Fibroblast of the aortic adventitia (primary cell): ENCODE data around the gene DEXI. TPM values are rescaled to one million over a fixed set of nuclear protein-coding genes. Genes with fewer than 3 reads are reported as not detected.

Experiments
- DNase-seq: peaks from one replicate; pipeline ENCODE4 v3.0.0-alpha.2; 2010; ENCODE audit warnings: low read depth
- H3K4me3 ChIP-seq: 2 replicates; pipeline ENCODE4 v1.5.1; 2011; ENCODE audit warnings: low read depth, mild to moderate bottlenecking, control low read depth, low read length, moderate library complexity
- CTCF ChIP-seq: IDR thresholded peaks from 2 replicates; pipeline ENCODE4 v1.5.1; 2011; ENCODE audit warnings: mild to moderate bottlenecking, low read length, control low read depth, inconsistent platforms; ENCODE audit not compliant: insufficient read depth
- total RNA-seq: library from RNA; depleted of rRNA; stranded (reverse); fragments of >200 nt; gene quantifications from 2 replicates; pipeline ENCODE4 v1.2.3, GENCODE V29; 2012; ENCODE audit warnings: low replicate concordance

Gene DEXI
- total RNA-seq, 1 donor, result 35.2 TPM

GRCh38 chr16:10984509-10984908 is 42.2 kb upstream of the DEXI start:
- H3K4me3 ChIP-seq, result no peak overlapping the region
- TF ChIP-seq CTCF, result no peak
- DNase-seq, result peak; percentile 59

DNA sequence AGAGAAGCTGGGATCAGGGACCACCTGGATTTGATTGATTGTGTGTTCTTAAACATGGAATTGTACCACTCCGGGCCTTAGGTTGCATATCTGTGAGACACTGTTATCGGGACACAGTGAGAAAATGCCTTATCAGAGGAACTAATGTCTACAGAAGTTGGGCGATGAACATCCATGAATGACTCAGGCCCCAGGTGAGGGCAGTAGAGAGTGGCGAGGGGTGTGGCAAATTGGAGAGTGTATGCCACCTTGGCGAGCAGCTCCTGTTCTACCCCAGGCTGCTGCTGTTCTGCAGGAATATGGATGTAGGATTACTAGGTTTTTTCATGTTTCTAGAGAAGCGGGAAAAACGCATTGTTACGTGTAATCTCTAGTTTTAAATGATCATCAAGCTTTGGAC is 40.9 kb upstream of the DEXI start:
- no peak for TF ChIP-seq CTCF
- no peak for DNase-seq
- no peak overlapping the region for H3K4me3 ChIP-seq

DNA sequence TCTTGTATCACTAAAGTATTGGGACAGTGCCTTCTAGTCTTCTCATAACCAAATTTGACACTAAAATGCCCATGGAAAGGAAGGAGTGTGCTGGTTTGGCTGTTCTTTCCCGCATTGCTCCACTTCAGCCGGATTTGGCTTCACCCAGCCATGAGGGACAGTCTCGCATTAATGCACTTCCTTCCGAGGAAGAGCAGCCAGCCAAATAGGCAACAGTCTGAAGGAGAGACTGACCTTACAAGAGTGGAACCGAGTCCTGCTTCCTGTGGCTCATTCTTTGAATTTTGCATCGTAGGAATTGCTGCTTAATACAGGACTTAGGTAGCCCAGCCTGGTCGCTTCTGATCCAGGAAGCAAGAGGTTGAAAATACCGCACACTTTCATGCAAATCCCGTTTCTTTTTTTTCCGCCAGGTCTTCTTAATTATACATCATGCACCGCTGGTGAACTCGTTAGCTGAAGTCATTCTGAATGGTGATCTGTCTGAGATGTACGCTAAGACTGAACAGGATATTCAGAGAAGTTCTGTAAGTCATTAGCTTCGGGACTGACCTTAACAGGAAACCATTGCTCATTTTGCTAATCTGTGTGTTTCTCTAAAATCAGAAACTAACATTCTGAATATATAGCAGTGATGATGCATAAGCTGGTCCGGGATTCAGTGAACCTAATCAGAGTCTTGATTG is 40.3 kb upstream of the DEXI start:
- no peak for TF ChIP-seq CTCF
- no peak overlapping the region for H3K4me3 ChIP-seq
- DNase-seq, result no peak

DNA sequence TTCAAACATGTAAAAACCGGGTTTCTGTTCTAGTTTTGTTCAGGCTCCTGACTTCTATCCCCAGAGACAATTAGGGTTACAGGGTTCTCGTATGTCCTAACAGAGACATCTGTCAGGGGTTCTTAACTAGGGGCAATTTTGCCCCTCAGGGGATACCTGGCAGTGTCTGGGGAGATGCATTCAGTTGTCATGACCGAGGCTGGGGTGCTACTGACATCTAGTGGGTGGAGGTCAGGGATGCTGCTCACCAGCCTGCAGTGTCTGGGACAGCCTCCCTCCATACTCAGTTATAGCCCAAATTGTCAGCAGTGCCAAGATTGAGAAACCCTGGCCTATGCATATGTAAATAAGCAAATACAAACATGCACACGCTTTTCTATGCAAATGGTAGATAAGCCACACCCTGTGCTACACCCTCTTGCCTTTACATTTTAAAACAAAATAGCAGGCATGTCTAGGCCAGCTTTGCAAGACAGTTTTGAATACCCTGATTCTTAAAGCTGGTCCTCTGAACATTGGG is 39.5 kb upstream of the DEXI start:
- no peak overlapping the region for H3K4me3 ChIP-seq
- peak; percentile 22 for TF ChIP-seq CTCF
- DNase-seq, result no peak

DNA sequence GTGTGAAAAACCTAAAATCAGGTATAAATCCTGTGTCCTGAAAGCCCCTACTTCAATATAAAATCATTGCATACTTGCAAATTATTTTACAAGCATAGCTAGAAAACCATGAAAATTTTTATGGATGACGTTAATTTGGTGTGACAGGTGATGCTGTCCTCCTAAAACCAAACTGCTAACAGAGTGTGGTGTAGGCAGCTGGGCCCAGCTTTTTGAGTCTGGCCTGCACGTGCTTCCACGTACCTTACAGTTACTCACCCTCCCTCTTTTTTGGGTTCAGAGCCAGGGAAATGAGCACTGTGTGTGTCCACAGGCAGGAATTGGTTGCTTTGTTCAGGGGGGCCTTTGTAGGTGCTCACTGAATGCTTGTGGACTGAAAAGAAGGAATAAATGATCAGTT is 38.5 kb upstream of the DEXI start:
- no peak overlapping the region for H3K4me3 ChIP-seq
- no peak for DNase-seq
- TF ChIP-seq CTCF, result no peak

DNA sequence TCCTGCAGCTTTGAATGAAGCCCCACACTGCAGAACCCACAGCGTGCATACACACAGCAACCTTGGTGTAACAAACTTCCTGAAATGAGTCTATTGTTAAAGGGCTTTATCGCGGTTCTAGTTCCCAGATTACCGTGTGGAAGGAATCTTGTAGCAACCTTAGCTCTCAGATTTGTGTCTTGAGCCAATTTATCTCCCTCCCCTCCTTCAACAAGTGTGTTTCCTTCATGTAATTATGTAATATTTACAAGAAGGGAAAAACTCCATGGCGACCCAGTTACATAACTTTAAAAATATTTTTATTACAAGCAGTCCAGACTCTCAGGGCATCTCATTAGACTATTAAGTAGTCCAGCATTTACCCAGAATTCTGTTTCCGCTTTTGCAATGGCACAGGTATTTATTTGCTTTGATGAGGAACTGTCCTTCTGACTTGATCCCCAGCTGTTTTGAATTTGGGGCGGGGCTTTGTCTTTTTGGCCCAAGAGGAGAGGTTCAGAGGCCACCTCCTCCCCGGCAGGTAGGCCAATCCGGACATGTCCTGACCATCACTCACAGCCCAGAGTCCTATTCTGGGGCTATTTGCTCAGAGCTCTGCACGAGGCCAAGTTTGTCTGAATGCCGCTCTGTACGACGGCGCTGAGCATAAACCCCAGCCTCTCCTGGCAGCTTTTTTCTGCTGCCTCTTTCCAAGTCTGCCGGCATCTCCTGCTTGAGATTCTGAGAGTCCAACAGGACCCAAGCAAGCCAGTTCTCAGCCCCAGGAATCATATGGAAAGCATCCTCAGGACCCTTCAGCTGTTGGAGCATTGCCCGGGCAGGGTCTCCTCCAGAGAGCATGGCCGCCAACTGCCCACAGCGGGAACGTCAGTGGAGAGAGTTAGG is 37.7 kb upstream of the DEXI start:
- peak; percentile 67 for DNase-seq
- H3K4me3 ChIP-seq, result no peak overlapping the region
- TF ChIP-seq CTCF, result no peak
